ENCODE results near the gene PIGC.

The PIGC gene

GRCh38 chr1:172430128-172430454, 13.8 kb downstream of the PIGC start:
- FAIRE-seq (no peak), DNase-seq (ENCODE audit: low spot score) (no peak)

- peak; percentile 61 for DNase-seq (ENCODE audit: low spot score)
- FAIRE-seq: no peak
Observed at GRCh38 chr1:172429331-172430127, 14.3 kb downstream of the PIGC start.

GRCh38 chr1:172427191-172427590, 16.7 kb downstream of the PIGC start:
- FAIRE-seq: no peak

GRCh38 chr1:172425339-172425738, 18.5 kb downstream of the PIGC start:
- no peak for FAIRE-seq
- no peak for DNase-seq (ENCODE audit: low spot score)

More at GRCh38 chr1:172427191-172427590, 16.7 kb downstream of the PIGC start:
- DNase-seq (ENCODE audit: low spot score): no peak

- no peak for DNase-seq (ENCODE audit: low spot score)
- FAIRE-seq: no peak
Observed at GRCh38 chr1:172423336-172423735, 20.5 kb downstream of the PIGC start.

GRCh38 chr1:172421974-172422604, 21.8 kb downstream of the PIGC start:
- no peak for FAIRE-seq

GRCh38 chr1:172420385-172420784, 23.5 kb downstream of the PIGC start, which contains the start of gene C1orf105:
TSS of gene C1orf105 (plus strand) at chr1:172420685. CDS start at chr1:172420886, 201 bp downstream.
- no peak for FAIRE-seq

More at GRCh38 chr1:172421974-172422604, 21.8 kb downstream of the PIGC start:
- no peak for DNase-seq (ENCODE audit: low spot score)

GRCh38 chr1:172417557-172417956, 26.3 kb downstream of the PIGC start:
- FAIRE-seq: no peak
- DNase-seq (ENCODE audit: low spot score): peak; percentile 32

More at GRCh38 chr1:172420385-172420784, 23.5 kb downstream of the PIGC start, which contains the start of gene C1orf105:
- DNase-seq (ENCODE audit: low spot score): no peak

GRCh38 chr1:172416496-172417035, 27.3 kb downstream of the PIGC start:
- no peak for FAIRE-seq
- no peak for DNase-seq (ENCODE audit: low spot score)

- no peak for DNase-seq (ENCODE audit: low spot score)
- FAIRE-seq: no peak
Observed at GRCh38 chr1:172414331-172414730, 29.5 kb downstream of the PIGC start.

GRCh38 chr1:172411791-172412338, 32.0 kb downstream of the PIGC start:
- DNase-seq (ENCODE audit: low spot score) (no peak), FAIRE-seq (no peak)

- DNase-seq (ENCODE audit: low spot score) (no peak), FAIRE-seq (no peak)
Observed at GRCh38 chr1:172410027-172410426, 33.8 kb downstream of the PIGC start.

GRCh38 chr1:172408958-172409357, 34.9 kb downstream of the PIGC start:
- no peak for DNase-seq (ENCODE audit: low spot score)
- no peak for FAIRE-seq

- DNase-seq (ENCODE audit: low spot score): no peak
- FAIRE-seq: no peak
Observed at GRCh38 chr1:172406968-172407367, 36.9 kb downstream of the PIGC start.

- DNase-seq (ENCODE audit: low spot score) (no peak), FAIRE-seq (no peak)
Observed at GRCh38 chr1:172405912-172406311, 38.0 kb downstream of the PIGC start.

- DNase-seq (ENCODE audit: low spot score) (no peak), FAIRE-seq (no peak)
Observed at GRCh38 chr1:172404121-172404520, 39.7 kb downstream of the PIGC start.

GRCh38 chr1:172402878-172403569, 40.8 kb downstream of the PIGC start:
- no peak for DNase-seq (ENCODE audit: low spot score)
- no peak for FAIRE-seq

GRCh38 chr1:172401892-172402291, 42.0 kb downstream of the PIGC start:
- FAIRE-seq (no peak), DNase-seq (ENCODE audit: low spot score) (no peak)

- FAIRE-seq: no peak
Observed at GRCh38 chr1:172401477-172401876, 42.4 kb downstream of the PIGC start.

GRCh38 chr1:172400722-172401105, 43.2 kb downstream of the PIGC start:
- DNase-seq (ENCODE audit: low spot score): no peak
- FAIRE-seq: no peak

More at GRCh38 chr1:172401477-172401876, 42.4 kb downstream of the PIGC start:
- no peak for DNase-seq (ENCODE audit: low spot score)

All from urothelium cell line (cell line).